22Rv1 (cell line): Measurements from ENCODE around the gene GATA5.

Source experiments
- CTCF ChIP-seq: fragments of 450-650 bp; IDR thresholded peaks from 2 replicates; pipeline ENCODE4 v1.5.1; 2017; ENCODE audit warnings: mild to moderate bottlenecking
- ZFX ChIP-seq: fragments of 450-650 bp; IDR thresholded peaks from 2 replicates; pipeline ENCODE4 v1.6.1; 2017; ENCODE audit warnings: antibody characterized with exemption, borderline replicate concordance

- TF ChIP-seq CTCF = no peak
- TF ChIP-seq ZFX = no peak
Measured at GRCh38 chr20:62501801-62502495, 26.2 kb upstream of the GATA5 start.
